GM18858 (cell line): ENCODE results near the gene LCMT1.
"Not testable (repeated sequence)": the region's sequence is repeated elsewhere in the genome, so short reads cannot be mapped to it uniquely, and the experiment has no call there.

Experiments
- ATAC-seq: cut with Tn5 transposase; IDR thresholded peaks from one replicate; pipeline ENCODE4 v1.9.1; 2021; ENCODE audit not compliant: unreplicated experiment

LCMT1 gene

GRCh38 chr16:25094596-25094995, 16.9 kb upstream of the LCMT1 start:
- no peak for ATAC-seq

GRCh38 chr16:25095636-25096035, 15.9 kb upstream of the LCMT1 start:
- ATAC-seq, result no peak

GRCh38 chr16:25097276-25097975, 14.1 kb upstream of the LCMT1 start:
- no peak for ATAC-seq

- no peak for ATAC-seq
These were observed 11.0 kb upstream of the LCMT1 start for GRCh38 chr16:25100511-25100910.

- no peak for ATAC-seq
These were observed 4.7 kb upstream of the LCMT1 start for GRCh38 chr16:25106567-25107465.

GRCh38 chr16:25107466-25107792, 4.1 kb upstream of the LCMT1 start:
- no peak for ATAC-seq

GRCh38 chr16:25108054-25108453, 3.5 kb upstream of the LCMT1 start:
- no peak for ATAC-seq

- no peak for ATAC-seq
These were observed 1.9 kb upstream of the LCMT1 start for GRCh38 chr16:25109643-25110042.

GRCh38 chr16:25110387-25110947, 1.1 kb upstream of the LCMT1 start:
- no peak for ATAC-seq

- ATAC-seq, result no peak
These were observed 2.6 kb downstream of the LCMT1 start for GRCh38 chr16:25114121-25114520.

- no peak for ATAC-seq
These were observed 7.5 kb downstream of the LCMT1 start for GRCh38 chr16:25118851-25119578.

GRCh38 chr16:25121824-25122600, 10.5 kb downstream of the LCMT1 start:
- ATAC-seq, result no peak

GRCh38 chr16:25124503-25124902, 13.0 kb downstream of the LCMT1 start:
- no peak for ATAC-seq

GRCh38 chr16:25126086-25126666, 14.6 kb downstream of the LCMT1 start:
- not testable (repeated sequence) for ATAC-seq

- ATAC-seq, result no peak
These were observed 15.3 kb downstream of the LCMT1 start for GRCh38 chr16:25126820-25127232.

- not testable (repeated sequence) for ATAC-seq
These were observed 21.2 kb downstream of the LCMT1 start for GRCh38 chr16:25132751-25133150.

GRCh38 chr16:25134166-25134700, 22.7 kb downstream of the LCMT1 start:
- ATAC-seq, result no peak

GRCh38 chr16:25135254-25135878, 23.8 kb downstream of the LCMT1 start:
- no peak for ATAC-seq

- no peak for ATAC-seq
These were observed 26.6 kb downstream of the LCMT1 start for GRCh38 chr16:25138130-25138529.
